Hepatocyte (in vitro differentiated cells): Measurements from ENCODE around the gene DAAM1. TPM values are rescaled to one million over a fixed set of nuclear protein-coding genes. Genes with fewer than 3 reads are reported as not detected.
A peak's percentile ranks its signal among the peaks of the same experiment; 100 is the strongest.

ENCODE experiments used
- DNase-seq: peaks from one replicate; pipeline ENCODE4 v3.0.0-alpha.2; 2016; ENCODE audit warnings: low spot score
- H2AFZ ChIP-seq: fragments of 200-600 bp; sonication (generic); 2 replicates; pipeline ENCODE4 v1.6.0; 2016; ENCODE audit warnings: antibody characterized with exemption, mild to moderate bottlenecking
- H3K27ac ChIP-seq: fragments of 200-600 bp; sonication (generic); 2 replicates; pipeline ENCODE4 v1.5.1; 2016; ENCODE audit warnings: mild to moderate bottlenecking
- H3K27me3 ChIP-seq: fragments of 200-600 bp; sonication (generic); 2 replicates; pipeline ENCODE4 v1.6.1; 2016
- H3K36me3 ChIP-seq: fragments of 200-600 bp; sonication (generic); replicated peaks from 2 replicates; pipeline ENCODE4 v1.5.1; 2016; ENCODE audit warnings: low read depth; ENCODE audit not compliant: insufficient read depth
- H3K4me1 ChIP-seq: fragments of 200-600 bp; sonication (generic); 2 replicates; pipeline ENCODE4 v1.5.1; 2016; ENCODE audit warnings: mild to moderate bottlenecking, moderate library complexity; ENCODE audit not compliant: insufficient read depth
- H3K4me2 ChIP-seq: fragments of 200-600 bp; sonication (generic); 2 replicates; pipeline ENCODE4 v1.6.0; 2016
- H3K4me3 ChIP-seq: fragments of 200-600 bp; sonication (generic); 2 replicates; pipeline ENCODE4 v1.5.1; 2016; ENCODE audit warnings: mild to moderate bottlenecking
- H3K79me2 ChIP-seq: fragments of 200-600 bp; sonication (generic); 2 replicates; pipeline ENCODE4 v1.6.0; 2017; ENCODE audit warnings: mild to moderate bottlenecking
- H3K9me2 ChIP-seq: fragments of 200-600 bp; sonication (generic); replicated peaks from 2 replicates; pipeline ENCODE4 v1.6.0; 2017; ENCODE audit warnings: mild to moderate bottlenecking; ENCODE audit not compliant: insufficient read depth
- H3K9me3 ChIP-seq: fragments of 200-600 bp; sonication (generic); 2 replicates; pipeline ENCODE4 v1.5.1; 2016; ENCODE audit warnings: low read depth, mild to moderate bottlenecking
- H4K20me1 ChIP-seq: fragments of 200-600 bp; sonication (generic); 2 replicates; pipeline ENCODE4 v1.6.0; 2016; ENCODE audit warnings: mild to moderate bottlenecking; ENCODE audit not compliant: insufficient read depth, poor library complexity, severe bottlenecking
- CTCF ChIP-seq: fragments of 200-600 bp; sonication (generic); IDR thresholded peaks from 2 replicates; pipeline ENCODE4 v1.5.1; 2016; ENCODE audit warnings: antibody characterized with exemption, mild to moderate bottlenecking; ENCODE audit not compliant: poor library complexity
- EZH2 ChIP-seq: fragments of 200-600 bp; sonication (generic); IDR thresholded peaks from 2 replicates; pipeline ENCODE4 v1.6.1; 2016; ENCODE audit warnings: antibody characterized with exemption, mild to moderate bottlenecking, borderline replicate concordance
- EZH2phosphoT487 ChIP-seq: fragments of 200-600 bp; sonication (generic); IDR thresholded peaks from one replicate; pipeline ENCODE4 v1.6.1; 2018; ENCODE audit warnings: antibody characterized with exemption, mild to moderate bottlenecking, low read depth, moderate library complexity; ENCODE audit not compliant: unreplicated experiment, severe bottlenecking
- WGBS: methylation state at CpG from one replicate; pipeline ENCODE4 v1.1.6; 2016; ENCODE audit warnings: low lambda C conversion rate; ENCODE audit errors: missing lambda C conversion rate; 5-methylcytosine and 5-hydroxymethylcytosine counted together
- polyA plus RNA-seq: library from polyadenylated mRNA; unstranded; fragments of >200 nt; fragmentation: Nextera tagmentation; extraction: Ambion mirVana; gene quantifications from 2 replicates; pipeline ENCODE4 v1.2.1, GENCODE V29; 2016
- total RNA-seq: library from RNA; depleted of rRNA; stranded (reverse); fragments of >200 nt; gene quantifications from 2 replicates; pipeline ENCODE4 v1.2.3, GENCODE V29; 2014

Gene DAAM1
- total and polyA plus RNA-seq, 2 experiments from 2014 or later, result 21.6 to 23.7 TPM

GRCh38 chr14:59363531-59364226, 175.2 kb downstream of the DAAM1 start:
- no peak overlapping the region for H2AFZ ChIP-seq
- H3K36me3 ChIP-seq, result no peaks in the 10 kb centered on the region
- TF ChIP-seq CTCF, result no peak
- TF ChIP-seq EZH2phosphoT487, result no peak
- TF ChIP-seq EZH2, result no peak
- H3K27me3 ChIP-seq, result no peaks in the 10 kb centered on the region
- no peaks in the 10 kb centered on the region for H3K9me2 ChIP-seq
- H4K20me1 ChIP-seq, result no peaks in the 10 kb centered on the region
- no peak overlapping the region for H3K27ac ChIP-seq
- no peaks in the 10 kb centered on the region for H3K9me3 ChIP-seq
- 76% methylated on average over 5 of the region's 5 CpGs for WGBS
- DNase-seq, result no peak
- H3K4me2 ChIP-seq, result no peak overlapping the region
- H3K79me2 ChIP-seq, result no peaks in the 10 kb centered on the region
- H3K4me3 ChIP-seq, result no peak overlapping the region
- H3K4me1 ChIP-seq, result peaks cover 6% of the 10 kb centered on the region

- no peaks in the 10 kb centered on the region for H3K9me3 ChIP-seq
- no peak overlapping the region for H2AFZ ChIP-seq
- H3K79me2 ChIP-seq, result no peaks in the 10 kb centered on the region
- no peak overlapping the region for H3K27ac ChIP-seq
- H3K9me2 ChIP-seq, result no peaks in the 10 kb centered on the region
- no peak overlapping the region for H3K4me3 ChIP-seq
- no peak for DNase-seq
- no peaks in the 10 kb centered on the region for H4K20me1 ChIP-seq
- WGBS, result 88% methylated on average over 3 of the region's 3 CpGs
- H3K4me1 ChIP-seq, result peaks cover 8% of the 10 kb centered on the region
- H3K27me3 ChIP-seq, result no peaks in the 10 kb centered on the region
- TF ChIP-seq EZH2 (no peak), CTCF (no peak), EZH2phosphoT487 (no peak)
- no peak overlapping the region for H3K4me2 ChIP-seq
- no peaks in the 10 kb centered on the region for H3K36me3 ChIP-seq
Observed at GRCh38 chr14:59370158-59370742, 181.8 kb downstream of the DAAM1 start.

- TF ChIP-seq EZH2, result no peak
- no peak for TF ChIP-seq CTCF
- no peaks in the 10 kb centered on the region for H3K9me3 ChIP-seq
- no peaks in the 10 kb centered on the region for H3K36me3 ChIP-seq
- no peaks in the 10 kb centered on the region for H3K27me3 ChIP-seq
- no peak for DNase-seq
- H4K20me1 ChIP-seq, result no peaks in the 10 kb centered on the region
- H3K4me1 ChIP-seq, result peaks cover 8% of the 10 kb centered on the region
- WGBS, result 34% methylated on average over 2 of the region's 2 CpGs
- H2AFZ ChIP-seq, result no peak overlapping the region
- no peaks in the 10 kb centered on the region for H3K9me2 ChIP-seq
- no peaks in the 10 kb centered on the region for H3K79me2 ChIP-seq
- no peak overlapping the region for H3K4me3 ChIP-seq
- peak overlapping the region; percentile 36 for H3K27ac ChIP-seq
- no peak overlapping the region for H3K4me2 ChIP-seq
Observed at GRCh38 chr14:59371771-59372170, 183.3 kb downstream of the DAAM1 start.
